WTC11 (cell line): ENCODE results near the gene MOB1B. TPM values are rescaled to one million over a fixed set of nuclear protein-coding genes. Genes with fewer than 3 reads are reported as not detected.

ENCODE experiments used
- ATF1 ChIP-seq: sonication (generic); formaldehyde crosslinking; IDR thresholded peaks from 2 replicates; pipeline ENCODE4 v1.8.1; 2023; ENCODE audit warnings: mild to moderate bottlenecking, moderate library complexity, missing genetic modification reagents
- CBFB ChIP-seq: sonication (generic); formaldehyde crosslinking; IDR thresholded peaks from 2 replicates; pipeline ENCODE4 v1.8.1; 2022; ENCODE audit warnings: mild to moderate bottlenecking, low read depth, missing genetic modification reagents
- E2F4 ChIP-seq: sonication (generic); formaldehyde crosslinking; IDR thresholded peaks from 2 replicates; pipeline ENCODE4 v1.8.1; 2022; ENCODE audit warnings: low read depth, mild to moderate bottlenecking, moderate library complexity, missing genetic modification reagents, borderline replicate concordance
- ELF4 ChIP-seq: sonication (generic); formaldehyde crosslinking; IDR thresholded peaks from 2 replicates; pipeline ENCODE4 v1.8.1; 2022; ENCODE audit warnings: low read depth, mild to moderate bottlenecking, moderate library complexity, missing genetic modification reagents
- FOXJ3 ChIP-seq: sonication (generic); formaldehyde crosslinking; IDR thresholded peaks from 2 replicates; pipeline ENCODE4 v1.9.0; 2021; ENCODE audit warnings: missing genetic modification reagents, mild to moderate bottlenecking, borderline replicate concordance
- GTF2I ChIP-seq: fragments of 250-450 bp; sonication (Bioruptor Pico); conservative IDR thresholded peaks from 2 replicates; pipeline ENCODE4 v1.4.0; 2021; ENCODE audit warnings: mild to moderate bottlenecking
- JUN ChIP-seq: sonication (generic); formaldehyde crosslinking; IDR thresholded peaks from 2 replicates; pipeline ENCODE4 v1.8.0; 2023; ENCODE audit warnings: mild to moderate bottlenecking, missing genetic modification reagents
- MAX ChIP-seq: sonication (generic); formaldehyde crosslinking; IDR thresholded peaks from 2 replicates; pipeline ENCODE4 v1.8.0; 2022; ENCODE audit warnings: mild to moderate bottlenecking, missing genetic modification reagents
- NFYB ChIP-seq: sonication (generic); formaldehyde crosslinking; conservative IDR thresholded peaks from 2 replicates; pipeline ENCODE4 v1.8.0; 2022; ENCODE audit warnings: low read depth, missing genetic modification reagents
- OVOL2 ChIP-seq: fragments of 250-450 bp; sonication (Bioruptor Pico); IDR thresholded peaks from 2 replicates; pipeline ENCODE4 v1.9.0; 2021; ENCODE audit warnings: mild to moderate bottlenecking, borderline replicate concordance
- SP1 ChIP-seq: sonication (generic); formaldehyde crosslinking; conservative IDR thresholded peaks from 2 replicates; pipeline ENCODE4 v1.8.1; 2022; ENCODE audit warnings: missing genetic modification reagents
- USF2 ChIP-seq: sonication (generic); formaldehyde crosslinking; IDR thresholded peaks from 2 replicates; pipeline ENCODE4 v1.8.1; 2023; ENCODE audit warnings: mild to moderate bottlenecking, missing genetic modification reagents, moderate library complexity
- ZBTB43 ChIP-seq: sonication (generic); formaldehyde crosslinking; IDR thresholded peaks from 2 replicates; pipeline ENCODE4 v1.8.1; 2023; ENCODE audit warnings: mild to moderate bottlenecking, missing genetic modification reagents
- ZMAT4 ChIP-seq: fragments of 250-450 bp; sonication (Bioruptor Pico); IDR thresholded peaks from 2 replicates; pipeline ENCODE4 v1.9.0; 2021; ENCODE audit warnings: mild to moderate bottlenecking
- ZNF416 ChIP-seq: fragments of 250-450 bp; sonication (Bioruptor Pico); IDR thresholded peaks from 2 replicates; pipeline ENCODE4 v1.9.0; 2021; ENCODE audit warnings: mild to moderate bottlenecking, inconsistent platforms
- ZNF532 ChIP-seq: fragments of 250-450 bp; sonication (Bioruptor Pico); IDR thresholded peaks from 2 replicates; pipeline ENCODE4 v1.9.0; 2021; ENCODE audit warnings: mild to moderate bottlenecking, borderline replicate concordance
- total RNA-seq: library from RNA; stranded (reverse); gene quantifications from 3 replicates; pipeline ENCODE4 v1.2.3, GENCODE V29; 2021
- TF ChIP-seq, protein P1 (sequence below): fragments of 250-450 bp; sonication (Bioruptor Pico); IDR thresholded peaks from 2 replicates; pipeline ENCODE4 v1.9.0; 2021; ENCODE audit warnings: moderate library complexity, mild to moderate bottlenecking, inconsistent platforms, borderline replicate concordance
- TF ChIP-seq, protein P2 (sequence below): sonication (generic); formaldehyde crosslinking; IDR thresholded peaks from 2 replicates; pipeline ENCODE4 v1.8.0; 2023; ENCODE audit warnings: mild to moderate bottlenecking, missing genetic modification reagents
- TF ChIP-seq, protein P3 (sequence below): sonication (generic); formaldehyde crosslinking; IDR thresholded peaks from 2 replicates; pipeline ENCODE4 v1.8.1; 2022; ENCODE audit warnings: mild to moderate bottlenecking, missing genetic modification reagents, moderate library complexity, borderline replicate concordance
- TF ChIP-seq, protein P4 (sequence below): sonication (generic); formaldehyde crosslinking; IDR thresholded peaks from 2 replicates; pipeline ENCODE4 v1.8.1; 2022; ENCODE audit warnings: missing genetic modification reagents, borderline replicate concordance
- TF ChIP-seq, protein P5 (sequence below): fragments of 200-600 bp; IDR thresholded peaks from 2 replicates; pipeline ENCODE4 v1.8.0; 2022; ENCODE audit warnings: antibody characterized with exemption

Gene MOB1B
- total RNA-seq, 1 experiment from 2014 or later = 28.0 TPM

DNA sequence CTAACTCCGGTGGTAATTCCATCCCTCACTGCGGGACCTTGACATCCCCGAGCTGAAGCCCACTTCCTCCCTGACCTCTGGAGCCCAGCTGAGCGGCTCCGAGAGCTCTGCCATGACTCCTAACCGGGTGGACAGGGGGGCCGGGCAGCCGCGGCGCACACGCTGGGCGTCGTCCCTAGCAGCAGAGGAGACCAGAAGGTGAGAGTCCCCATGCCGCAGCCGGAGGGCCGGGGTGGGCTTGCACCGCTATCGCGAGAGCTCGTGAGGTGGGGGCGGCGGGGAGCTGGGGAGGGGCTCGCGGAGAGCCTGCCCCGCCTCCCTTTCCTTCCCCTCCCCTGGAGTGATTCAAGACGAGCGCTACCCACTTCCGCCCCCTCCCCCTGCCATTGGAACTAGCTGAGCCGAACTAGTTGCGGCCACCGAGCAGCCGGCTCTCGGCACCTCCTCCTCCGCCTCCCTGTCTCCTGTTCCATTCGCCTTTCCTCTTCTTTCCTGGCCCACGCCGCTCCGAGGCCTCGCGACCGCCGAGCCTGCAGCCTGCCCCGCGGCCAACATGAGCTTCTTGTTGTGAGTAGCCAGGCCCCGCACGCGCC is at the start of gene MOB1B (continued):
- TF ChIP-seq CBFB = no peak
- TF ChIP-seq, protein P1, sequence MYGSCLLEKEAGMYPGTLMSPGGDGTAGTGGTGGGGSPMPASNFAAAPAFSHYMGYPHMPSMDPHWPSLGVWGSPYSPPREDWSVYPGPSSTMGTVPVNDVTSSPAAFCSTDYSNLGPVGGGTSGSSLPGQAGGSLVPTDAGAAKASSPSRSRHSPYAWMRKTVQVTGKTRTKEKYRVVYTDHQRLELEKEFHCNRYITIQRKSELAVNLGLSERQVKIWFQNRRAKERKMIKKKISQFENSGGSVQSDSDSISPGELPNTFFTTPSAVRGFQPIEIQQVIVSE (CRISPR knock-in tag) = no peak
- peak; percentile 81 for TF ChIP-seq SP1 (CRISPR knock-in tag)
- no peak for TF ChIP-seq ZNF532 (CRISPR knock-in tag)
- TF ChIP-seq, protein P2, sequence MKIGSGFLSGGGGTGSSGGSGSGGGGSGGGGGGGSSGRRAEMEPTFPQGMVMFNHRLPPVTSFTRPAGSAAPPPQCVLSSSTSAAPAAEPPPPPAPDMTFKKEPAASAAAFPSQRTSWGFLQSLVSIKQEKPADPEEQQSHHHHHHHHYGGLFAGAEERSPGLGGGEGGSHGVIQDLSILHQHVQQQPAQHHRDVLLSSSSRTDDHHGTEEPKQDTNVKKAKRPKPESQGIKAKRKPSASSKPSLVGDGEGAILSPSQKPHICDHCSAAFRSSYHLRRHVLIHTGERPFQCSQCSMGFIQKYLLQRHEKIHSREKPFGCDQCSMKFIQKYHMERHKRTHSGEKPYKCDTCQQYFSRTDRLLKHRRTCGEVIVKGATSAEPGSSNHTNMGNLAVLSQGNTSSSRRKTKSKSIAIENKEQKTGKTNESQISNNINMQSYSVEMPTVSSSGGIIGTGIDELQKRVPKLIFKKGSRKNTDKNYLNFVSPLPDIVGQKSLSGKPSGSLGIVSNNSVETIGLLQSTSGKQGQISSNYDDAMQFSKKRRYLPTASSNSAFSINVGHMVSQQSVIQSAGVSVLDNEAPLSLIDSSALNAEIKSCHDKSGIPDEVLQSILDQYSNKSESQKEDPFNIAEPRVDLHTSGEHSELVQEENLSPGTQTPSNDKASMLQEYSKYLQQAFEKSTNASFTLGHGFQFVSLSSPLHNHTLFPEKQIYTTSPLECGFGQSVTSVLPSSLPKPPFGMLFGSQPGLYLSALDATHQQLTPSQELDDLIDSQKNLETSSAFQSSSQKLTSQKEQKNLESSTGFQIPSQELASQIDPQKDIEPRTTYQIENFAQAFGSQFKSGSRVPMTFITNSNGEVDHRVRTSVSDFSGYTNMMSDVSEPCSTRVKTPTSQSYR (CRISPR knock-in tag) = 0 out of 2 replicates have a peak, but pooled peaks have one; percentile 70
- TF ChIP-seq ZBTB43 (CRISPR knock-in tag) = peak; percentile 89; the same call in 1 of the 2 replicates
- TF ChIP-seq FOXJ3 (CRISPR knock-in tag) = no peak
- no peak for TF ChIP-seq USF2 (CRISPR knock-in tag)
- TF ChIP-seq OVOL2 (CRISPR knock-in tag) = no peak
- TF ChIP-seq ZNF416 (CRISPR knock-in tag) = no peak
- TF ChIP-seq MAX = peak; percentile 93
- TF ChIP-seq, protein P3, sequence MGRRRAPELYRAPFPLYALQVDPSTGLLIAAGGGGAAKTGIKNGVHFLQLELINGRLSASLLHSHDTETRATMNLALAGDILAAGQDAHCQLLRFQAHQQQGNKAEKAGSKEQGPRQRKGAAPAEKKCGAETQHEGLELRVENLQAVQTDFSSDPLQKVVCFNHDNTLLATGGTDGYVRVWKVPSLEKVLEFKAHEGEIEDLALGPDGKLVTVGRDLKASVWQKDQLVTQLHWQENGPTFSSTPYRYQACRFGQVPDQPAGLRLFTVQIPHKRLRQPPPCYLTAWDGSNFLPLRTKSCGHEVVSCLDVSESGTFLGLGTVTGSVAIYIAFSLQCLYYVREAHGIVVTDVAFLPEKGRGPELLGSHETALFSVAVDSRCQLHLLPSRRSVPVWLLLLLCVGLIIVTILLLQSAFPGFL (CRISPR knock-in tag) = no peak
- no peak for TF ChIP-seq ZMAT4 (CRISPR knock-in tag)
- TF ChIP-seq E2F4 (CRISPR knock-in tag) = no peak
- TF ChIP-seq ATF1 (CRISPR knock-in tag) = no peak
- TF ChIP-seq, protein P4, sequence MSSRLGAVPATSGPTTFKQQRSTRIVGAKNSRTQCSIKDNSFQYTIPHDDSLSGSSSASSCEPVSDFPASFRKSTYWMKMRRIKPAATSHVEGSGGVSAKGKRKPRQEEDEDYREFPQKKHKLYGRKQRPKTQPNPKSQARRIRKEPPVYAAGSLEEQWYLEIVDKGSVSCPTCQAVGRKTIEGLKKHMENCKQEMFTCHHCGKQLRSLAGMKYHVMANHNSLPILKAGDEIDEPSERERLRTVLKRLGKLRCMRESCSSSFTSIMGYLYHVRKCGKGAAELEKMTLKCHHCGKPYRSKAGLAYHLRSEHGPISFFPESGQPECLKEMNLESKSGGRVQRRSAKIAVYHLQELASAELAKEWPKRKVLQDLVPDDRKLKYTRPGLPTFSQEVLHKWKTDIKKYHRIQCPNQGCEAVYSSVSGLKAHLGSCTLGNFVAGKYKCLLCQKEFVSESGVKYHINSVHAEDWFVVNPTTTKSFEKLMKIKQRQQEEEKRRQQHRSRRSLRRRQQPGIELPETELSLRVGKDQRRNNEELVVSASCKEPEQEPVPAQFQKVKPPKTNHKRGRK = no peak
- no peak for TF ChIP-seq JUN (CRISPR knock-in tag)
- TF ChIP-seq, protein P5, sequence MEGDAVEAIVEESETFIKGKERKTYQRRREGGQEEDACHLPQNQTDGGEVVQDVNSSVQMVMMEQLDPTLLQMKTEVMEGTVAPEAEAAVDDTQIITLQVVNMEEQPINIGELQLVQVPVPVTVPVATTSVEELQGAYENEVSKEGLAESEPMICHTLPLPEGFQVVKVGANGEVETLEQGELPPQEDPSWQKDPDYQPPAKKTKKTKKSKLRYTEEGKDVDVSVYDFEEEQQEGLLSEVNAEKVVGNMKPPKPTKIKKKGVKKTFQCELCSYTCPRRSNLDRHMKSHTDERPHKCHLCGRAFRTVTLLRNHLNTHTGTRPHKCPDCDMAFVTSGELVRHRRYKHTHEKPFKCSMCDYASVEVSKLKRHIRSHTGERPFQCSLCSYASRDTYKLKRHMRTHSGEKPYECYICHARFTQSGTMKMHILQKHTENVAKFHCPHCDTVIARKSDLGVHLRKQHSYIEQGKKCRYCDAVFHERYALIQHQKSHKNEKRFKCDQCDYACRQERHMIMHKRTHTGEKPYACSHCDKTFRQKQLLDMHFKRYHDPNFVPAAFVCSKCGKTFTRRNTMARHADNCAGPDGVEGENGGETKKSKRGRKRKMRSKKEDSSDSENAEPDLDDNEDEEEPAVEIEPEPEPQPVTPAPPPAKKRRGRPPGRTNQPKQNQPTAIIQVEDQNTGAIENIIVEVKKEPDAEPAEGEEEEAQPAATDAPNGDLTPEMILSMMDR = no peak
- TF ChIP-seq NFYB (CRISPR knock-in tag) = 0 out of 2 replicates have a peak, but pooled peaks have one; percentile 11
- TF ChIP-seq GTF2I (CRISPR knock-in tag) = no peak
- no peak for TF ChIP-seq ELF4 (CRISPR knock-in tag)
